Smooth muscle cell (in vitro differentiated cells): ENCODE measurements around the gene C2orf76. TPM values are rescaled to one million over a fixed set of nuclear protein-coding genes. Genes with fewer than 3 reads are reported as not detected.

ENCODE experiments used
- DNase-seq: peaks from one replicate; lab custom pipeline; 2025; ENCODE audit not compliant: unreplicated experiment; lab: John Stamatoyannopoulos, UW
- H2AFZ ChIP-seq: fragments of 200-600 bp; sonication (generic); 2 replicates; pipeline ENCODE4 v1.6.0; 2016; ENCODE audit warnings: antibody characterized with exemption, low read depth, mild to moderate bottlenecking
- H3F3A ChIP-seq: fragments of 200-600 bp; sonication (generic); 2 replicates; pipeline ENCODE4 v1.6.0; 2017; ENCODE audit warnings: antibody characterized with exemption, low read depth
- H3K27ac ChIP-seq: fragments of 200-600 bp; sonication (generic); 2 replicates; pipeline ENCODE4 v1.5.1; 2016; ENCODE audit warnings: low read depth, mild to moderate bottlenecking
- H3K27me3 ChIP-seq: fragments of 200-600 bp; sonication (generic); 2 replicates; pipeline ENCODE4 v1.6.1; 2016; ENCODE audit warnings: low read depth, mild to moderate bottlenecking
- H3K36me3 ChIP-seq: fragments of 200-600 bp; sonication (generic); 2 replicates; pipeline ENCODE4 v1.5.1; 2016; ENCODE audit warnings: low read depth
- H3K4me1 ChIP-seq: fragments of 200-600 bp; sonication (generic); 2 replicates; pipeline ENCODE4 v1.5.1; 2016; ENCODE audit warnings: low read depth
- H3K4me2 ChIP-seq: fragments of 200-600 bp; sonication (generic); 2 replicates; pipeline ENCODE4 v1.6.0; 2016; ENCODE audit warnings: mild to moderate bottlenecking
- H3K4me3 ChIP-seq: fragments of 200-600 bp; sonication (generic); 2 replicates; pipeline ENCODE4 v1.5.1; 2016; ENCODE audit warnings: mild to moderate bottlenecking
- H3K79me2 ChIP-seq: fragments of 200-600 bp; sonication (generic); 2 replicates; pipeline ENCODE4 v1.6.0; 2016; ENCODE audit warnings: low read depth, mild to moderate bottlenecking
- H3K9ac ChIP-seq: fragments of 200-600 bp; sonication (generic); 2 replicates; pipeline ENCODE4 v1.6.0; 2016; ENCODE audit warnings: low read depth
- H3K9me3 ChIP-seq: fragments of 200-600 bp; sonication (generic); replicated peaks from 2 replicates; pipeline ENCODE4 v1.5.1; 2016; ENCODE audit warnings: low read depth
- H4K20me1 ChIP-seq: fragments of 200-600 bp; sonication (generic); 2 replicates; pipeline ENCODE4 v1.6.0; 2016; ENCODE audit warnings: low read depth
- WGBS: methylation state at CpG from one replicate; pipeline ENCODE4 v1.1.7; 2016; ENCODE audit warnings: low lambda C conversion rate; 5-methylcytosine and 5-hydroxymethylcytosine counted together
- polyA plus RNA-seq: library from polyadenylated mRNA; unstranded; fragments of >200 nt; fragmentation: Nextera tagmentation; extraction: Ambion mirVana; gene quantifications from 2 replicates; pipeline ENCODE4 v1.2.1, GENCODE V29; 2016
- total RNA-seq: library from RNA; depleted of rRNA; stranded (reverse); fragments of >200 nt; gene quantifications from 2 replicates; pipeline ENCODE4 v1.2.3, GENCODE V29; 2014
- TF ChIP-seq, protein P1 (sequence below): fragments of 200-600 bp; sonication (generic); IDR thresholded peaks from 2 replicates; pipeline ENCODE4 v1.5.1; 2017; ENCODE audit warnings: borderline replicate concordance, mild to moderate bottlenecking, antibody characterized with exemption; ENCODE audit not compliant: insufficient read depth, poor library complexity, severe bottlenecking

The C2orf76 gene
- total and polyA plus RNA-seq, 2 experiments from 2014 or later = 16.0 to 30.2 TPM

- no peak for DNase-seq
- Histone ChIP-seq H4K20me1 (no peaks in the 10 kb centered on the region), H3K36me3 (no peaks in the 10 kb centered on the region), H3K4me1 (no peaks in the 10 kb centered on the region), H3F3A (peaks cover 7% of the 10 kb centered on the region), H3K79me2 (no peaks in the 10 kb centered on the region), H3K4me3 (no peak overlapping the region), H3K27me3 (no peaks in the 10 kb centered on the region), H3K9me3 (no peaks in the 10 kb centered on the region), H3K4me2 (no peak overlapping the region), H2AFZ (no peak overlapping the region), H3K9ac (no peak overlapping the region), H3K27ac (no peak overlapping the region)
- WGBS = 89% methylated on average over 3 of the region's 3 CpGs
- TF ChIP-seq, protein P1, sequence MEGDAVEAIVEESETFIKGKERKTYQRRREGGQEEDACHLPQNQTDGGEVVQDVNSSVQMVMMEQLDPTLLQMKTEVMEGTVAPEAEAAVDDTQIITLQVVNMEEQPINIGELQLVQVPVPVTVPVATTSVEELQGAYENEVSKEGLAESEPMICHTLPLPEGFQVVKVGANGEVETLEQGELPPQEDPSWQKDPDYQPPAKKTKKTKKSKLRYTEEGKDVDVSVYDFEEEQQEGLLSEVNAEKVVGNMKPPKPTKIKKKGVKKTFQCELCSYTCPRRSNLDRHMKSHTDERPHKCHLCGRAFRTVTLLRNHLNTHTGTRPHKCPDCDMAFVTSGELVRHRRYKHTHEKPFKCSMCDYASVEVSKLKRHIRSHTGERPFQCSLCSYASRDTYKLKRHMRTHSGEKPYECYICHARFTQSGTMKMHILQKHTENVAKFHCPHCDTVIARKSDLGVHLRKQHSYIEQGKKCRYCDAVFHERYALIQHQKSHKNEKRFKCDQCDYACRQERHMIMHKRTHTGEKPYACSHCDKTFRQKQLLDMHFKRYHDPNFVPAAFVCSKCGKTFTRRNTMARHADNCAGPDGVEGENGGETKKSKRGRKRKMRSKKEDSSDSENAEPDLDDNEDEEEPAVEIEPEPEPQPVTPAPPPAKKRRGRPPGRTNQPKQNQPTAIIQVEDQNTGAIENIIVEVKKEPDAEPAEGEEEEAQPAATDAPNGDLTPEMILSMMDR = no peak
These were observed 18.8 kb upstream of the C2orf76 start for GRCh38 chr2:119385466-119385865.

DNA sequence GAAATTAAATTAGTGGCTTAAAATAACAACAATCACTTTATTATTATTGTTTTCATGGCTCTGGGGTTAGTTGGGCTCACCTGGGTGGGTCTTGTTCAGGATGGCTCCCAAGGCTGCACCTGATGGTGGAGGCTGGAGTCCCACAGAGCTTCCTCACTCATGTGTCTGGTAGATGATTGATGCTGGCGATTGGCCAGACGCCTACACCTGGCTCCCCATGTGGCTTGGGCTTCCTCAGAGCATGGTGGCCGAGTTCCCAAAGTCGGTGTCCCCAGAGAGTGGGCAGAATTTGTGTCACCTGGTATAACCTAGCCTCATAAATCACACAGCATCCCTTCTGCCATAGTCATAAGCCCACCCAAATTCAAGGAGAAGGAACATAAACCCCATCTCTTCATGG, 18.3 kb upstream of the C2orf76 start:
- no peaks in the 10 kb centered on the region for H3K4me1 ChIP-seq
- peaks cover 7% of the 10 kb centered on the region for H3F3A ChIP-seq
- no peak overlapping the region for H2AFZ ChIP-seq
- no peak overlapping the region for H3K27ac ChIP-seq
- no peaks in the 10 kb centered on the region for H3K9me3 ChIP-seq
- H3K27me3 ChIP-seq = no peaks in the 10 kb centered on the region
- H3K4me2 ChIP-seq = no peak overlapping the region
- 92% methylated on average over 4 of the region's 4 CpGs for WGBS
- H3K4me3 ChIP-seq = no peak overlapping the region
- DNase-seq = no peak
- no peaks in the 10 kb centered on the region for H4K20me1 ChIP-seq
- H3K79me2 ChIP-seq = no peaks in the 10 kb centered on the region
- no peaks in the 10 kb centered on the region for H3K36me3 ChIP-seq
- TF ChIP-seq, protein P1 = no peak
- H3K9ac ChIP-seq = no peak overlapping the region

- Histone ChIP-seq H3K9me3 (no peaks in the 10 kb centered on the region), H4K20me1 (no peaks in the 10 kb centered on the region), H2AFZ (no peak overlapping the region), H3K36me3 (no peaks in the 10 kb centered on the region), H3K4me1 (no peaks in the 10 kb centered on the region), H3K4me3 (no peak overlapping the region), H3K4me2 (no peak overlapping the region), H3K27me3 (no peaks in the 10 kb centered on the region), H3K27ac (no peak overlapping the region), H3K79me2 (no peaks in the 10 kb centered on the region), H3F3A (peaks cover 7% of the 10 kb centered on the region), H3K9ac (no peak overlapping the region)
- WGBS = 87% methylated on average over 6 of the region's 6 CpGs
- TF ChIP-seq, protein P1 = no peak
- no peak for DNase-seq
These were observed 16.9 kb upstream of the C2orf76 start for GRCh38 chr2:119383410-119384140.

DNA sequence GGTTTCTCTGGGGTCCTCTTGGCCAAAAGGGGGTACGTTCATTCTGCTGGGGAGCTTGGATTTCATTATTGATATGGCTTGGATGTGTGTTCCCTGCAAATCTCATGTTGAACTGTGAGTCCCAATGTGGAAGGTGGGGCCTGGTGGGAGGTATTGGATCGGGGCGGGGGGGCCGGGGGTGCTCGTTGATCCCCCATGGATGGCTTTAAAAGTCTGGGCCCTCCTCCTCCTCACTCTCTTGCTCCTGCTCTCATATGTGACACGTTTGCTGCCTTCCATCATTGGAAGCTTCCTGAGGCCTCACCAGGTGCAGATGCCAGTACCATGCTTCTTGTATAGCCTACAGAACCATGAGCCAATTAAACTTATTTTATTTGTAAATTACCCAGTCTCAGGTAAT, 11.9 kb upstream of the C2orf76 start:
- TF ChIP-seq, protein P1 = no peak

More for the DNA sequence above, 11.9 kb upstream of the C2orf76 start:
- Histone ChIP-seq H3K9ac (no peak overlapping the region), H2AFZ (no peak overlapping the region), H3K4me1 (no peaks in the 10 kb centered on the region), H4K20me1 (no peaks in the 10 kb centered on the region), H3K27ac (no peak overlapping the region), H3K79me2 (no peaks in the 10 kb centered on the region), H3K4me2 (no peak overlapping the region), H3F3A (no peaks in the 10 kb centered on the region), H3K9me3 (no peaks in the 10 kb centered on the region), H3K36me3 (peaks cover 5% of the 10 kb centered on the region), H3K4me3 (no peak overlapping the region), H3K27me3 (no peaks in the 10 kb centered on the region)
- no peak for DNase-seq
- WGBS = 97% methylated on average over 6 of the region's 6 CpGs
